Measurements from ENCODE around the gene LHFPL2. TPM values are rescaled to one million over a fixed set of nuclear protein-coding genes. Genes with fewer than 3 reads are reported as not detected.

Gene LHFPL2
- total and polyA plus RNA-seq, 2 of the 4 experiments (the other 2 are of a cell fraction) = 6.5 to 11.3 TPM

DNA sequence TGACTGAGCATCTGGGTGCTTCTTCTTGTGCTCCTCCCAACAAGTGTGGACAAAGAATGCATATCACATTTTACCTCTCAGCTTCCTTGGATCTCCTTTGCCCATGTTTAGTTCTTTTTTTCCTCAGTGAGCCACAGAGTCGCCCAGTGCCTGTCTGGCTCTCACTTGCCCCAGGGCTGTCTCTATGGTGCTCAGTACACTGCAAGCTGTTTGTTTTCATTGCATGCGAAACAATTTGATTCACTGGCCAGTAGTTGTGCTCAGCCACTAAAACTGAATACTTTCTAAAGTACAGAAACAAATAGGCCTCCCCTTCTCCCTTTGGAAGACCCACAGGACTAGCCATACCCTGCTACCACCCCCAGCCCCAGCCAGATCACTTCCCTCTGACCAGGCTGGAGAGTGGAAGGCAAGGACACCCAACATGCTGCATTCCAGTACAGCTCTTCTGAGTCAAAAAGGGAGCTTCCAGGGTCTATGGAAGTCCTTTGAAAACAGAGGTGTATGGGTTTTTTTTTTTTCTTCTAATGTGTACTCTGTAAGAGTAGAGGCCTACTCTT is 3.8 kb downstream of the LHFPL2 start (continued):
- no peak for TF ChIP-seq CHD1 (IDR thresholded peaks at IDR 0.05; ENCODE audit: low read depth, low read length)

- Histone ChIP-seq H4K20me1 (ENCODE audit: insufficient read depth, low read length) (peaks cover 29% of the 10 kb centered on the region; the same call in 1 of the 2 replicates), H2BK5ac (ENCODE audit: low read depth, low read length, poor library complexity, severe bottlenecking) (no peak overlapping the region), H4K91ac (ENCODE audit: insufficient read depth, low read depth, low read length) (no peak overlapping the region), H4K8ac (ENCODE audit: low read depth in 2 of 2, low read length in 2 of 2) (no peak overlapping the region), H3K27me3 (ENCODE audit: control insufficient read depth, insufficient read depth, low read length) (no peaks in the 10 kb centered on the region), H3K36me3 (ENCODE audit: control insufficient read depth, insufficient read depth, low read length) (peaks cover 7% of the 10 kb centered on the region), H2AK5ac (ENCODE audit: low read depth, low read length) (no peak overlapping the region), H2BK15ac (ENCODE audit: low read depth, low read length) (no peak overlapping the region), H2AK9ac (replicated peaks; ENCODE audit: low read depth, low read length, poor library complexity) (no peak overlapping the region), H3K9me1 (ENCODE audit: insufficient read depth, low read length) (peaks cover 24% of the 10 kb centered on the region), H4K5ac (ENCODE audit: low read depth, low read length) (no peak overlapping the region), H3K4me3 (ENCODE audit: insufficient read depth, low read depth, low read length) (no peak overlapping the region), H3K4me1 (ENCODE audit: control insufficient read depth, insufficient read depth, low read length) (peaks cover 19% of the 10 kb centered on the region), H3K23ac (ENCODE audit: low read depth, low read length) (no peak overlapping the region), H3K4ac (ENCODE audit: low read depth, low read length) (no peak overlapping the region), H3K14ac (replicated peaks; ENCODE audit: low read depth, low read length) (no peak overlapping the region), H3K18ac (ENCODE audit: low read depth, low read length) (no peak overlapping the region), H3K9me3 (ENCODE audit: control insufficient read depth, insufficient read depth, low read length) (no peaks in the 10 kb centered on the region), H3K79me1 (ENCODE audit: low read depth in 1 of 2, low read length in 2 of 2) (peaks cover 41 to 84% of the 10 kb centered on the region in 2 experiments), H3K9ac (ENCODE audit: low read depth, low read length) (no peak overlapping the region), H3K27ac (ENCODE audit: insufficient read depth, low read length) (no peak overlapping the region), H2BK20ac (ENCODE audit: low read depth, low read length) (no peak overlapping the region), H3K4me2 (ENCODE audit: low read depth, low read length) (no peak overlapping the region), H2BK120ac (ENCODE audit: low read depth, low read length) (no peak overlapping the region), H3K56ac (ENCODE audit: extremely low read depth, insufficient read depth, low read length) (no peak overlapping the region), H2AFZ (replicated peaks; ENCODE audit: low read length, poor library complexity) (no peak overlapping the region)
- in situ Hi-C loops (cut with MboI; ENCODE audit: low sequenced_read_pairs) = no loop called here
- dilution Hi-C loops (cut with HindIII; ENCODE audit: low sequenced_read_pairs, unreplicated experiment) = no loop called here
- ChIA-PET CTCF (no interaction called here), POLR2A (ENCODE audit: unreplicated experiment) (no interaction called here)
- 100% methylated on average over 1 of the region's 3 CpGs; no CpG with 5 or more reads in 1 of the 2 experiments for WGBS, 2 experiments (ENCODE audit: extremely low coverage in 2 of 2, insufficient read length in 1 of 2)
- no TSS peak for BruUV-seq (replicated peaks)
- DNase-seq (no peak), ATAC-seq (ENCODE audit: low read depth) (no peak)
- intact Hi-C loops (cut with micrococcal nuclease) = no loop called here
- TF ChIP-seq MAFK (IDR thresholded peaks at IDR 0.05; ENCODE audit: low read depth, low read length) (no peak), FOS (IDR thresholded peaks at IDR 0.05; ENCODE audit: low read depth, low read length) (no peak), NFE2L2 (IDR thresholded peaks at IDR 0.05; ENCODE audit: low read depth, low read length) (no peak), RCOR1 (IDR thresholded peaks at IDR 0.05; ENCODE audit: insufficient replicate concordance, low read length) (no peak), CEBPB (IDR thresholded peaks at IDR 0.05; ENCODE audit: low read depth, low read length) (no peak), SMC3 (IDR thresholded peaks at IDR 0.05; ENCODE audit: low read depth, low read length) (no peak), RFX5 (IDR thresholded peaks at IDR 0.05; ENCODE audit: low read depth, low read length) (no peak), MAZ (IDR thresholded peaks at IDR 0.05; ENCODE audit: borderline replicate concordance, low read depth, low read length) (no peak), RAD21 (IDR thresholded peaks at IDR 0.05; ENCODE audit: low read length) (no peak), CHD1 (IDR thresholded peaks at IDR 0.05; ENCODE audit: low read depth, low read length) (no peak), POLR2A (IDR thresholded peaks at IDR 0.05; ENCODE audit: low read depth, low read length) (no peak), BHLHE40 (IDR thresholded peaks at IDR 0.05; ENCODE audit: low read depth, low read length) (no peak), ELK1 (IDR thresholded peaks at IDR 0.05; ENCODE audit: borderline replicate concordance, low read depth, low read length) (no peak), CTCF (conservative IDR thresholded peaks at IDR 0.05; ENCODE audit: low read depth, low read length) (no peak)
- TF ChIP-seq, protein P1, sequence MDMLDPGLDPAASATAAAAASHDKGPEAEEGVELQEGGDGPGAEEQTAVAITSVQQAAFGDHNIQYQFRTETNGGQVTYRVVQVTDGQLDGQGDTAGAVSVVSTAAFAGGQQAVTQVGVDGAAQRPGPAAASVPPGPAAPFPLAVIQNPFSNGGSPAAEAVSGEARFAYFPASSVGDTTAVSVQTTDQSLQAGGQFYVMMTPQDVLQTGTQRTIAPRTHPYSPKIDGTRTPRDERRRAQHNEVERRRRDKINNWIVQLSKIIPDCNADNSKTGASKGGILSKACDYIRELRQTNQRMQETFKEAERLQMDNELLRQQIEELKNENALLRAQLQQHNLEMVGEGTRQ (IDR thresholded peaks at IDR 0.05; ENCODE audit: low read depth, low read length) = no peak
These were observed 4.4 kb downstream of the LHFPL2 start for GRCh38 chr5:78644129-78644528.

Data from IMR-90 (cell line).